Cardiac fibroblast (primary cell): ENCODE data around the gene SIGLEC9.

ENCODE experiments used
- DNase-seq, 2 donors: peaks; one replicate each; pipeline versions ENCODE4 v3.0.0 to v3.0.0-alpha.2; 2010; ENCODE audit warnings: low read depth in 2 of 2
- H3K4me3 ChIP-seq, 2 donors: replicated peaks in 1 of 2; 1 replicate in 1 of 2; 2 replicates in 1 of 2; pipeline ENCODE4 v1.5.1; 2011; ENCODE audit warnings: low read depth in 2 of 2, low read length in 2 of 2, mild to moderate bottlenecking in 2 of 2, moderate library complexity in 1 of 2
- TF ChIP-seq, protein P1 (sequence below): IDR thresholded peaks from one replicate; pipeline ENCODE4 v1.5.1; 2011; ENCODE audit warnings: low read depth, mild to moderate bottlenecking, low read length, inconsistent platforms

Gene SIGLEC9

DNA sequence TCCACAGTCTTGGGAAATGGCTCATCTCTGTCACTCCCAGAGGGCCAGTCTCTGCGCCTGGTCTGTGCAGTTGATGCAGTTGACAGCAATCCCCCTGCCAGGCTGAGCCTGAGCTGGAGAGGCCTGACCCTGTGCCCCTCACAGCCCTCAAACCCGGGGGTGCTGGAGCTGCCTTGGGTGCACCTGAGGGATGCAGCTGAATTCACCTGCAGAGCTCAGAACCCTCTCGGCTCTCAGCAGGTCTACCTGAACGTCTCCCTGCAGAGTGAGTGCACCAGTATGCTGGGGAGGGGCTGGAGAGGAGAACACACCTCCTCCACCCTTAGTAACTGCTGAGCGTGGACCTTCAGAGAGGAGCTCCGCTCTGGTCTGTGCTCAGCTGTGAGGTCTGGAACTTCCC is 2.3 kb downstream of the SIGLEC9 start:
- TF ChIP-seq, protein P1, sequence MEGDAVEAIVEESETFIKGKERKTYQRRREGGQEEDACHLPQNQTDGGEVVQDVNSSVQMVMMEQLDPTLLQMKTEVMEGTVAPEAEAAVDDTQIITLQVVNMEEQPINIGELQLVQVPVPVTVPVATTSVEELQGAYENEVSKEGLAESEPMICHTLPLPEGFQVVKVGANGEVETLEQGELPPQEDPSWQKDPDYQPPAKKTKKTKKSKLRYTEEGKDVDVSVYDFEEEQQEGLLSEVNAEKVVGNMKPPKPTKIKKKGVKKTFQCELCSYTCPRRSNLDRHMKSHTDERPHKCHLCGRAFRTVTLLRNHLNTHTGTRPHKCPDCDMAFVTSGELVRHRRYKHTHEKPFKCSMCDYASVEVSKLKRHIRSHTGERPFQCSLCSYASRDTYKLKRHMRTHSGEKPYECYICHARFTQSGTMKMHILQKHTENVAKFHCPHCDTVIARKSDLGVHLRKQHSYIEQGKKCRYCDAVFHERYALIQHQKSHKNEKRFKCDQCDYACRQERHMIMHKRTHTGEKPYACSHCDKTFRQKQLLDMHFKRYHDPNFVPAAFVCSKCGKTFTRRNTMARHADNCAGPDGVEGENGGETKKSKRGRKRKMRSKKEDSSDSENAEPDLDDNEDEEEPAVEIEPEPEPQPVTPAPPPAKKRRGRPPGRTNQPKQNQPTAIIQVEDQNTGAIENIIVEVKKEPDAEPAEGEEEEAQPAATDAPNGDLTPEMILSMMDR: no peak
- no peak for DNase-seq
- H3K4me3 ChIP-seq: no peak overlapping the region

DNA sequence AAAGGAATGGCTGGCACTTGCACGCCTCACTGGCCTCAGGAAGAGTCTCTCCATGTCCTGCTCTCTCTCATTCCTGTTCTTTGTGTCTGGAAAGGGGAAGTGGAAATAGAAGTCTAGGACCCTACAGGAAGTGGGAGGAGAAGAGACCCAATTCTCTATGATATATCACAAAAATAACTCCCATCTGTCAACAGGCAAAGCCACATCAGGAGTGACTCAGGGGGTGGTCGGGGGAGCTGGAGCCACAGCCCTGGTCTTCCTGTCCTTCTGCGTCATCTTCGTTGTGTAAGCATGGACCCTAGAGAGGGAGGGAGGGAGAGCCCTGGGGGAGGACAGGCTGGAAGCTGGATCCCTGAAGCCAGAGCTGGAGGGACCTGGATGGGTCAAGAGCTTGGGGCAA is 3.0 kb downstream of the SIGLEC9 start:
- TF ChIP-seq, protein P1: no peak
- no peak overlapping the region for H3K4me3 ChIP-seq
- DNase-seq: peak; percentile 66 to 75

DNA sequence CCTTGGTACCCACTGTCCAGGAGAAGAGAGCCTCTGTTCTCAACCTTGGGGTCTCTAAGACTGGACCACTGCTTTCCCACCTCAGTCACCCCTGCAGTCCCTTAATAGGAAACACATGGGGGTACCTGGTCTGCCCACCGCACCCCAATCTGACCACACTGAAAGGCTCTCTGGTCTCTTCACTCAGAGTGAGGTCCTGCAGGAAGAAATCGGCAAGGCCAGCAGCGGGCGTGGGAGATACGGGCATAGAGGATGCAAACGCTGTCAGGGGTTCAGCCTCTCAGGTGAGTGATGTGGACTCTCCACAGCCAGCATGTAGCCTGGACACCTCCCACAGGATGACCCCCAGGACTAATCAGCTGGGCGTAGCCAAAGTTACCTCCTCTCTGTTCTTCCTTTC is 3.5 kb downstream of the SIGLEC9 start:
- TF ChIP-seq, protein P1: no peak
- no peak overlapping the region for H3K4me3 ChIP-seq
- DNase-seq: no peak

DNA sequence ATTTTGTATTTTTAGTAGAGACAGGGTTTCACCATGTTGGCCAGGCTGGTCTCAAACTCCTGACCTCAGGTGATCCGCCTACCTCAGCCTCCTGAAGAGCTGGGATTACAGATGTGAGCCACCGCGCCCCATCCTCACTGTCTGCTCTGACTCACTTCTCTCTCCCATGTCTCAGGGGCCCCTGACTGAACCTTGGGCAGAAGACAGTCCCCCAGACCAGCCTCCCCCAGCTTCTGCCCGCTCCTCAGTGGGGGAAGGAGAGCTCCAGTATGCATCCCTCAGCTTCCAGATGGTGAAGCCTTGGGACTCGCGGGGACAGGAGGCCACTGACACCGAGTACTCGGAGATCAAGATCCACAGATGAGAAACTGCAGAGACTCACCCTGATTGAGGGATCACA is 5.0 kb downstream of the SIGLEC9 start:
- DNase-seq: no peak
- H3K4me3 ChIP-seq: no peak overlapping the region
- TF ChIP-seq, protein P1: no peak

DNA sequence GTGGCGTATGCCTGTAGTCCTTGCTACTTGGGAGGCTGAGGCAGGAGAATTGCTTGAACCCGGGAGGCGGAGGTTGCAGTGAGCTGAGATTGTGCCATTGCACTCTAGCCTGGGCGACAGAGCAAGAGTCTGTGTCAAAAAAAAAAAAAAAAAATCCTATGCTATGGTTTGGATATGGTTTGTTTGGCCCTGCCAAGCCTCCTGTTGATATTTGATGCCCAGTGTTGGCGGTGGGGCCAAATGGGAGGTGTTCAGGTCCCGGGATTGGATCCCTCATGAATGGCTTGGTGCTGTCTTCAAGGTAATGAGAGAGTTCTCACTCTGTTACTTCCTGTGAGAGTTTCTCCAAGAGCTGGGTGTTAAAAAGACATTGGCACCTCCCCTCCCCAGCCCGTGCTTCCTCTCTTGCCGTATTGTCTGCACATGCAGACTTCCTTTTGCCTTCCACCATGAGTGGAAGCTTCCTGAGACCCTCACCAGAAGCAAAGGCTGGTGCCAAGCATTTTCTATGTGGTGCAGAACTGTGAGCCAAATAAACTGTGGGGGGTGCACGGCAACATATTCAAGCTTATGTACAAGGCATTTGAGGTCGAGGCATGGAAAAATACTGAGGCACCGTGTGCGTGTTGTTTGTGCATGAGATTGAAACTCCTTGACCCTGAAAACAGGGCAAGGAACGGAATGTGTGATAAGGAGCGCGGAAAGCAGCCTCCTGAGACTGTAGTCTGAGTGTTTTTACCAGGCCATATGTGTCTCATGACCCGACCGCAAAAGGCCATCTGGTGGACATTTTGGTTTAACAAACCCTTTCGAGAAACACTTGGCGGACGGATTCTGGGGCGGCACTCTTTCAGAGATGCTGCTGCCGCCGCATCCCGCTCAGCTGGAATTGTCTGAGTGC is 7.3 kb downstream of the SIGLEC9 start:
- no peak overlapping the region for H3K4me3 ChIP-seq
- DNase-seq: peak; percentile 75 to 96
- TF ChIP-seq, protein P1: peak; percentile 26

DNA sequence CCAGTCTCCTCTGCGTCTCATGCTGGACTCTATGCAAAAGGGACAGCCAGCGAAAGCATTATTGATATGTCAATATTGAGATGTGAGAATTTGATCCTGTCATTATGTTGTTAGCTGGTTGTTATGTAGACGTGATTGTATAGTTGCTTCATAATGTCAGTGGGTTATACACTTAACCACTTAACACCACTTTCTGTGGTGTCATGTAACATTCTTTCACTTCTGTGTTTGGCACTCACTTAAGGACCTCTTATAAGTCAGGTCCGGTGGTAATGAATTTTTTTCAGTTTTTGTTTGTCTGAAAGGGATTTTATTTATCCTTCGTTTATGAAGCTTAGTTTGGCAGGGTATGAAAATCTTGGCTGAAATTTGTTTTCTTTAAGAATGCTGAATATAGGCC is 10.3 kb downstream of the SIGLEC9 start:
- TF ChIP-seq, protein P1: no peak
- no peak for DNase-seq

More for the DNA sequence above, 10.3 kb downstream of the SIGLEC9 start:
- no peak overlapping the region for H3K4me3 ChIP-seq
